A549 (cell line): Measurements from ENCODE around the gene ACCSL. TPM values are rescaled to one million over a fixed set of nuclear protein-coding genes. Genes with fewer than 3 reads are reported as not detected.

ENCODE experiments used
- ATAC-seq, 2 experiments: fragments of 200-7000 bp in 1 of 2; fragments of >200 bp in 1 of 2; cut with Nextera tagmentation in 1 of 2; cut with Tn5 transposase in 1 of 2; 3 replicates each; pipeline versions ENCODE4 v1.8.0 to v1.9.1; 2018 to 2020; ENCODE audit warnings: mild to moderate bottlenecking in 1 of 2, moderate library complexity in 1 of 2
- CTCF ChIA-PET: fragments of 300-600 bp; sonication (Branson Sonifier 250); formaldehyde crosslinking; extraction: SDS; loops from one replicate; lab custom pipeline; 2021; ENCODE audit warnings: antibody characterized with exemption, inconsistent platforms; lab: Yijun Ruan, JAX
- POLR2A ChIA-PET: fragments of 350-600 bp; formaldehyde crosslinking; extraction: SDS; loops from one replicate; lab custom pipeline; 2021; ENCODE audit warnings: antibody characterized with exemption, inconsistent platforms; lab: Yijun Ruan, JAX
- DNase-seq, 2 experiments: peaks; one replicate each; pipeline versions ENCODE4 v3.0.0 to v3.0.0-alpha.2; 2011 to 2016; ENCODE audit warnings: low read depth in 1 of 2, low spot score in 1 of 2
- FAIRE-seq: peaks from 2 replicates; lab custom pipeline; 2011; peaks lifted over from hg19 to GRCh38; lab: Jason Lieb, UNC
- H3K27ac ChIP-seq, 2 experiments: fragments of >200 bp; sonication (Bioruptor Twin); formaldehyde crosslinking; 3 replicates each; pipeline ENCODE4 v1.5.1; 2016 to 2017
- H3K4me1 ChIP-seq: fragments of >200 bp; sonication (Bioruptor Twin); formaldehyde crosslinking; 3 replicates; pipeline ENCODE4 v1.6.1; 2016
- H3K4me2 ChIP-seq: fragments of >200 bp; sonication (Bioruptor Twin); formaldehyde crosslinking; 3 replicates; pipeline ENCODE4 v1.6.1; 2016
- H3K4me3 ChIP-seq: fragments of >200 bp; sonication (Bioruptor Twin); formaldehyde crosslinking; 3 replicates; pipeline ENCODE4 v1.5.1; 2016
- H3K9me3 ChIP-seq: fragments of >200 bp; sonication (Bioruptor Twin); formaldehyde crosslinking; 3 replicates; pipeline ENCODE4 v1.6.1; 2016
- CBX8 ChIP-seq: fragments of 200-600 bp; sonication (generic); IDR thresholded peaks from 2 replicates; pipeline ENCODE4 v1.6.1; 2016
- EHF ChIP-seq: fragments of 250-450 bp; sonication (Bioruptor Pico); IDR thresholded peaks from 2 replicates; pipeline ENCODE4 v1.5.0; 2020; ENCODE audit warnings: mild to moderate bottlenecking
- EHMT2 ChIP-seq: fragments of 200-600 bp; sonication (generic); IDR thresholded peaks from 2 replicates; pipeline ENCODE4 v1.6.1; 2016; ENCODE audit warnings: antibody characterized with exemption, low read depth, mild to moderate bottlenecking, moderate library complexity
- ELK1 ChIP-seq: fragments of 150-350 bp; IDR thresholded peaks from 2 replicates; pipeline ENCODE4 v1.6.1; 2014; ENCODE audit warnings: low read depth, mild to moderate bottlenecking, low read length
- FOSL2 ChIP-seq, 2 experiments: fragments of 450-650 bp in 1 of 2; fragments of >200 bp in 1 of 2; sonication (Bioruptor Twin) in 1 of 2; formaldehyde crosslinking; IDR thresholded peaks; 2 replicates each; pipeline versions ENCODE4 v1.5.0 to v1.6.1; 2016 to 2020; ENCODE audit warnings: mild to moderate bottlenecking in 1 of 2, moderate library complexity in 1 of 2
- FOXS1 ChIP-seq: fragments of 250-450 bp; sonication (Bioruptor Pico); IDR thresholded peaks from 2 replicates; pipeline ENCODE4 v1.5.0; 2020; ENCODE audit warnings: mild to moderate bottlenecking, moderate library complexity
- HDAC2 ChIP-seq: fragments of 200-600 bp; sonication (generic); IDR thresholded peaks from 2 replicates; pipeline ENCODE4 v1.6.1; 2016
- HEYL ChIP-seq: fragments of 250-450 bp; sonication (Bioruptor Pico); IDR thresholded peaks from 2 replicates; pipeline ENCODE4 v1.8.0; 2021; ENCODE audit warnings: mild to moderate bottlenecking, moderate library complexity
- HOXB13 ChIP-seq: fragments of 250-450 bp; sonication (Bioruptor Pico); IDR thresholded peaks from 2 replicates; pipeline ENCODE4 v1.5.0; 2020; ENCODE audit warnings: low read depth, mild to moderate bottlenecking, moderate library complexity
- HOXB5 ChIP-seq: fragments of 250-450 bp; sonication (Bioruptor Pico); IDR thresholded peaks from 2 replicates; pipeline ENCODE4 v1.5.0; 2020; ENCODE audit warnings: mild to moderate bottlenecking, moderate library complexity
- MAFK ChIP-seq: fragments of 450-650 bp; IDR thresholded peaks from 2 replicates; pipeline ENCODE4 v1.6.1; 2014; ENCODE audit not compliant: partially characterized antibody
- NFE2L2 ChIP-seq: fragments of 150-350 bp; conservative IDR thresholded peaks from 2 replicates; pipeline ENCODE4 v1.6.1; 2014; ENCODE audit warnings: low read length
- NR3C1 ChIP-seq: fragments of >200 bp; sonication (Bioruptor Twin); formaldehyde crosslinking; IDR thresholded peaks from 3 replicates; pipeline ENCODE4 v1.6.1; 2017
- POLR2AphosphoS2 ChIP-seq: conservative IDR thresholded peaks from 2 replicates; pipeline ENCODE4 v1.6.1; 2012; ENCODE audit warnings: low read length, improper control_type of control experiment, inconsistent platforms
- RAD21 ChIP-seq, 2 experiments: fragments of >200 bp in 1 of 2; sonication (Bioruptor Twin) in 1 of 2; formaldehyde crosslinking in 1 of 2; IDR thresholded peaks in 1 of 2; conservative IDR thresholded peaks in 1 of 2; 2 replicates in 1 of 2; 3 replicates in 1 of 2; pipeline ENCODE4 v1.6.1; 2012 to 2018; ENCODE audit warnings: inconsistent platforms in 1 of 2
- RFX5 ChIP-seq: fragments of 450-650 bp; IDR thresholded peaks from 2 replicates; pipeline ENCODE4 v1.7.1; 2014; ENCODE audit warnings: antibody characterized with exemption, mild to moderate bottlenecking, moderate library complexity
- SMC3 ChIP-seq: fragments of >200 bp; sonication (Bioruptor Twin); formaldehyde crosslinking; IDR thresholded peaks from 3 replicates; pipeline ENCODE4 v1.6.1; 2018; ENCODE audit warnings: inconsistent platforms
- TP53 ChIP-seq: fragments of 250-450 bp; sonication (Bioruptor Pico); IDR thresholded peaks from 2 replicates; pipeline ENCODE4 v1.5.0; 2021; ENCODE audit warnings: mild to moderate bottlenecking, moderate library complexity
- ZNF302 ChIP-seq: fragments of 250-450 bp; sonication (Bioruptor Pico); IDR thresholded peaks from 2 replicates; pipeline ENCODE4 v1.9.0; 2021; ENCODE audit warnings: inconsistent platforms, mild to moderate bottlenecking, moderate library complexity
- ZSCAN20 ChIP-seq: fragments of 250-450 bp; sonication (Bioruptor Pico); IDR thresholded peaks from 2 replicates; pipeline ENCODE4 v1.8.0; 2022; ENCODE audit warnings: mild to moderate bottlenecking, moderate library complexity
- WGBS: methylation state at CpG from one replicate; pipeline ENCODE4 v1.1.6; 2017; ENCODE audit errors: missing lambda C conversion rate; 5-methylcytosine and 5-hydroxymethylcytosine counted together
- polyA plus RNA-seq, 4 experiments: library from polyadenylated mRNA; depleted of rRNA in 3 of 4; stranded (reverse); fragments of >200 nt; fragmentation: RNase III in 1 of 4; extraction: RNeasy Plus Mini Kit Qiagen cat#74134 plus additional on column Dnase treatment in 1 of 4; gene quantifications; 2 replicates in 3 of 4; 3 replicates in 1 of 4; pipeline ENCODE4 v1.2.3, GENCODE V29; 2011 to 2017
- TF ChIP-seq, protein P1 (sequence below): IDR thresholded peaks from 2 replicates; pipeline ENCODE4 v1.6.1; 2012; ENCODE audit warnings: low read depth, borderline replicate concordance
- TF ChIP-seq, protein P2 (sequence below): fragments of >200 bp; sonication (Bioruptor Twin); formaldehyde crosslinking; IDR thresholded peaks from 2 replicates; pipeline ENCODE4 v1.6.1; 2016

Gene ACCSL
- polyA plus RNA-seq, 2 of the 4 experiments (the other 2 are of a cell fraction), result not detected

- no peaks in the 10 kb centered on the region for H3K9me3 ChIP-seq
- no peak for TF ChIP-seq SMC3
- no peak for TF ChIP-seq EHF (CRISPR knock-in tag)
- TF ChIP-seq ZNF302 (CRISPR knock-in tag), result no peak
- TF ChIP-seq HEYL, result no peak
- no peak for TF ChIP-seq HOXB5 (CRISPR knock-in tag)
- TF ChIP-seq NFE2L2, result no peak
- no peak for TF ChIP-seq HOXB13
- no peak for TF ChIP-seq CBX8
- TF ChIP-seq, protein P1, sequence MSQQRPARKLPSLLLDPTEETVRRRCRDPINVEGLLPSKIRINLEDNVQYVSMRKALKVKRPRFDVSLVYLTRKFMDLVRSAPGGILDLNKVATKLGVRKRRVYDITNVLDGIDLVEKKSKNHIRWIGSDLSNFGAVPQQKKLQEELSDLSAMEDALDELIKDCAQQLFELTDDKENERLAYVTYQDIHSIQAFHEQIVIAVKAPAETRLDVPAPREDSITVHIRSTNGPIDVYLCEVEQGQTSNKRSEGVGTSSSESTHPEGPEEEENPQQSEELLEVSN, result no peak
- no peak for TF ChIP-seq ZSCAN20 (CRISPR knock-in tag)
- TF ChIP-seq FOSL2 (IDR thresholded peaks at IDR 0.05), result no peak
- no peak for TF ChIP-seq FOSL2 (CRISPR knock-in tag; IDR thresholded peaks at IDR 0.05)
- TF ChIP-seq EHMT2, result no peak
- no peak for TF ChIP-seq NR3C1
- POLR2A ChIA-PET, result no interaction called here
- WGBS, result 35% methylated on average over 3 of the region's 3 CpGs
- FAIRE-seq (no peak), DNase-seq (no peak), ATAC-seq (no peak)
- no peak overlapping the region for H3K27ac ChIP-seq
- no peak overlapping the region for H3K4me3 ChIP-seq
- no peaks in the 10 kb centered on the region for H3K4me1 ChIP-seq
- CTCF ChIA-PET, result interaction anchor here (1.1 to 15.2 kb wide), 3 partner anchors 10 to 144 kb away, joined by 3 to 159 read pairs (median 3); no protein-coding TSS in a partner anchor
- no peak overlapping the region for H3K4me2 ChIP-seq
These were observed 14.3 kb upstream of the ACCSL start for GRCh38 chr11:44033411-44033850.

DNA sequence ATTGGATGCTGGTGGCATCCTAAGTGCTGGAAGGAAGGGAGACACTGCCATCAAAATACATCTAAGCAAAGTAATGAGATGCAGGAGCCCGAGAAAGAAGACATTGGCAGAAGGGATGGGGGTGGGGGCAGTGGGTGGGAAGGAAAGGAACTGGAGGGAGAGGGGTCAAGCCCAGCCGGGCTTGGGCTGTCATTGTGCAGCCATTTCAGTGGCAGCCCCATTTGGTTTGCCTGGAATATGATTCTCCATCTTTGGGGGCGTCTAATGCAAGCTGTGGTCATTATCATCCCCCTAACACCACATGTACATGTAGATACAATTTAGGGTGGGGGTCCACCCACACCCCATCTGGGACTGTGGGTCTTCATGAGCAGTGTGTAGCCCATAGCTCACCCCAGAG, 13.9 kb upstream of the ACCSL start:
- Histone ChIP-seq H3K4me2 (no peak overlapping the region), H3K4me1 (no peaks in the 10 kb centered on the region), H3K4me3 (no peak overlapping the region), H3K27ac (no peak overlapping the region), H3K9me3 (no peaks in the 10 kb centered on the region)
- ATAC-seq, result no peak
- ChIA-PET CTCF (interaction anchor here (0.6 to 15.2 kb wide), 6 partner anchors 10 to 144 kb away, joined by 3 to 159 read pairs (median 4); no protein-coding TSS in a partner anchor), POLR2A (no interaction called here)
- no peak for FAIRE-seq
- DNase-seq, result no peak
- TF ChIP-seq HEYL (no peak), ELK1 (no peak), ZSCAN20 (CRISPR knock-in tag) (no peak), HDAC2 (no peak), TP53 (CRISPR knock-in tag) (no peak), RAD21 (conservative IDR thresholded peaks at IDR 0.05 in 1 of 2, IDR thresholded peaks at IDR 0.05 in 1 of 2) (no peak), SMC3 (no peak)
- TF ChIP-seq, all 56 proteins: peak for 0
- 26% methylated on average over 3 of the region's 3 CpGs for WGBS

- no peak for FAIRE-seq
- TF ChIP-seq MAFK, result no peak
- no peak for TF ChIP-seq POLR2AphosphoS2
- no peak for TF ChIP-seq NFE2L2
- TF ChIP-seq, protein P1, result no peak
- no peak for TF ChIP-seq HDAC2
- TF ChIP-seq, protein P2, sequence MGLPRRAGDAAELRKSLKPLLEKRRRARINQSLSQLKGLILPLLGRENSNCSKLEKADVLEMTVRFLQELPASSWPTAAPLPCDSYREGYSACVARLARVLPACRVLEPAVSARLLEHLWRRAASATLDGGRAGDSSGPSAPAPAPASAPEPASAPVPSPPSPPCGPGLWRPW, result no peak
- TF ChIP-seq RFX5, result no peak
- TF ChIP-seq FOXS1 (CRISPR knock-in tag), result no peak
- H3K27ac ChIP-seq, result no peak overlapping the region
- no peak for DNase-seq
- ATAC-seq, result no peak
- no peak overlapping the region for H3K4me2 ChIP-seq
- no peak overlapping the region for H3K4me3 ChIP-seq
- POLR2A ChIA-PET, result no interaction called here
- CTCF ChIA-PET, result interaction anchor here (0.6 to 15.2 kb wide), 6 partner anchors 11 to 183 kb away, joined by 3 to 159 read pairs (median 4); no protein-coding TSS in a partner anchor
- H3K9me3 ChIP-seq, result no peaks in the 10 kb centered on the region
- no peaks in the 10 kb centered on the region for H3K4me1 ChIP-seq
These were observed 13.1 kb upstream of the ACCSL start for GRCh38 chr11:44034639-44035038.
